NCI-H1105 (cell line): ENCODE data around the gene YBEY.
"Not testable (repeated sequence)": the region's sequence is repeated elsewhere in the genome, so short reads cannot be mapped to it uniquely, and the experiment has no call there.

Experiments
- DNase-seq: peaks from one replicate; lab custom pipeline; 2025; lab: John Stamatoyannopoulos, UW

The YBEY gene

DNA sequence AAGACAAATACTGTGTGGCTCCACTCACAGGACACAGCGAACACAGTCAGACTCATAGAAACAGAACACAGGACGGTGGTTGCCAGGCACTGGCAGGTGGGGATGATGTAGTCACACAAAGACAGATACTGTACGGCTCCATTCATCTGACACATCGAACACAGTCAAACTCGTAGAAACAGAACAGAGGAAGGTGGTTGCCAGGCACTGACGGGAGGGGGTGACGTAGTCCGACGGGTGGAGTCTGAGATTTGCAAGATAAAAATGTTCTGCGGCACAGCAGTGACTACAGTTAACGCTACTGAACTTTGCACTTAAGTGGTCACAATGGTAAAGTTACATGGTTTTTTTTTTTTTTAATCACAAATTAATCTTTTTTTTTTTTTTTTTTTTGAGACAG is 18.8 kb downstream of the YBEY start:
- DNase-seq = no peak

DNA sequence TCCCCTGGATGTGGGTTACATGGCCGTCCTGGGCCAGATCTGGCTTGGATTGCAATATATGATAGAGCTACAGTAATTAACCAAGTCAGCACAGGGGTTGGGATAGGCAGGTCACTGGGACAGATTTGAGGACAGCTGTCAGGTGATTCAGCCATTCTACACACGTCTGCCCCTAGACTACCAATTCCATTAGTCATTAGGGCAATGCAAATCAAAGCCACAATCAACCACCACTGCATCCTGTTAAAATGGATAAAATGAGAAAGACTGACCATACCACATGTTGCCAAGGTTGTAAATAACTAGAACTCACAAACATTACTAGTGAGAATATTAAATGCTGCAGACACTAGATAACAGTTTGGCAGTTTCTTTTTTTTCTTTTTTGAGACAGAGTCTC is 21.5 kb downstream of the YBEY start:
- no peak for DNase-seq

DNA sequence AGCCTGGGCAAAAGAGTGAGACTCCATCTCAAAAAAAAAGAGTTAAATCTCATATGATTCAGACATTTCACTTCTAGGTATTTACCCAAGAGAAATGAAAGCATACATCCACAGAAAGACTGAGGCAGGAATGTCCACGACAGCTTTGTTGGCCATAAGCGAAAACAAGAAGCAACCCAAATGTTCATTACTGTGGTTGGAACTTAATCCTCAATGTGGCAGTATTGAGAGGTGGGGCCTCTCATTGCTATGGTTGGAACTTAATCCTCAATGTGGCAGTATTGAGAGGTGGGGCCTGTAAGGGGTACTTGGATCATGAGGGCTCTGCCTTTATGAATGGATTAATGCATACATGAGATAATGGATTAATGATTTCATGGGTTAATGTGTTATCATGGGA is 22.3 kb downstream of the YBEY start:
- DNase-seq = no peak

DNA sequence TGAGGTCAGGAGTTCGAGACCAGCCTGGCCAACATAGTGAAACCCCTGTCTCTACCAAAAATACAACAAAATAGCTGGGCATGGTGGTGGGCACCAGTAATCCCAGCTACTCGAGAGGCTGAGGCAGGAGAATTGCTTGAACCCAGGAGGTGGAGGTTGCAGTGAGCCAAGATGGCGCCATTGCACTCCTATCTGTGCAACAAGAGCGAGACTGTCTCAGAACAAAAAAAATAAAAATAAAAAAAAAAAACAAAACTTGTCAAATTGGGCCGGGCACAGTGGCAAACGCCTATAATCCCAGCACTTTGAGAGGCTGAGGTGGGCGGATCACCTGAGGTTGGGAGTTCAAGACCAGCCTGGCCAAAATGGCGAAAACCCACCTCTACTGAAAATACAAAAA is 24.1 kb downstream of the YBEY start:
- DNase-seq = not testable (repeated sequence)

DNA sequence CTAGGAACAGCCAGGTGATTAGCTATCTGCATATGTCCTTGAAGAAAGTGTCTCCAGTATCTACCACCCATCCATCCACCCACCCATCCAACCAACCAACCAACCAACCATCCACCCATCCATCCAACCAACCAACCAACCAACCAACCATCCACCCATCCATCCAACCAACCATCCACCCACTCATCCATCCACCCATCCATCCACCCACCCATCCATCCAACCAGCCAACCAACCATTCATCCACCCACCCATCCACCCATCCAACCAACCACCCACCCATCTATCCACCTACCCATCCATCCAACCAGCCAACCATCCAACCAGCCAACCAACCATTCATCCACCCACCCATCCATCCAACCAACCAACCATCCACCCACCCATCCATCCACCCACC is 25.4 kb downstream of the YBEY start:
- DNase-seq = no peak

DNA sequence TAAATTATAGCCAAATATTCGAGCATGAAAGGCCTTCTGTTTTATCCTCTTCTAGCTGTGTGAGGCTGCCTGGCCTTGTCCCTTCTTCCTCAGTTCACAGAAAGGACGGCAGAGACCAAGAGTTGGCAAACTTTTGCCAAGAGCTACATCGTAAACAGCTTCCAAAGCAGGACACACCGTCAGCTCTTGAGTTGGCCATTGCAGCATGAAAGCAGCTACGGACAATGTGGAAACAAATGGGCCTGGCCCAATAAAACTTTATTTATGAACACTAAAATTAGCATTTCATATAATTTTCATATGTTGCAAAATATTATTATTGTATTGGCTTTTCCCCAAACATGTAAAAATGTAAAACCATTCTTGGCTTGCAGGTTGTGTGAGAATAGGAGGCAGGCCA is 26.8 kb downstream of the YBEY start:
- DNase-seq = no peak

DNA sequence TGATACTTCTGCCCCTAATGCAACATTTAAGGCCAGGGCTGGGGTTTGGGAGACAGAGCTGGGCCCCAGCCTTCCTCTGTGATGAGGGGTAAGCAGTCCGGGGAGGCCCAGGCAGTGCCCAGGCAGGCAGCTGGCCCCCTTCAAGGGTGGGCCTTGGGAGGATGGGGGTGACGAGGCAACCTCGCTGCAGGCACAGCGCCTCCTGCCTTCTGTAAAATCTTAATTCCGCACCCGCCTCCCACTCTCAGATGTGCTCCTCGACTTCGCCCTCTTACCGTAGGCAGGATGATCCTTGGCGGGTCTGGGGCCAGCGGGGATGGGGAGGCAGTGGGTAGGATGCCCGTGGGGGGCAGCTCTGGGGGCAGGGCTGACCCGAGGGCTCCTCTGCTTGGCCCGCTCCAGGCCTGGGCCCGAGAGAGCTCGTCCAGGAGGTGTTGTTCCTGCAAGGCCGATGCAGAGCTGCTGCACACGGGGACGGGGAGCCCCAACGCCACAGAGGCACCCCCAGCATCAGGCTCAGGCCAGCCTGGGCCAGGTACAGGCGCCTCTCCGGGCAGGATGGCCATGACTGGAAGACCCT is 28.4 kb downstream of the YBEY start:
- DNase-seq = no peak

DNA sequence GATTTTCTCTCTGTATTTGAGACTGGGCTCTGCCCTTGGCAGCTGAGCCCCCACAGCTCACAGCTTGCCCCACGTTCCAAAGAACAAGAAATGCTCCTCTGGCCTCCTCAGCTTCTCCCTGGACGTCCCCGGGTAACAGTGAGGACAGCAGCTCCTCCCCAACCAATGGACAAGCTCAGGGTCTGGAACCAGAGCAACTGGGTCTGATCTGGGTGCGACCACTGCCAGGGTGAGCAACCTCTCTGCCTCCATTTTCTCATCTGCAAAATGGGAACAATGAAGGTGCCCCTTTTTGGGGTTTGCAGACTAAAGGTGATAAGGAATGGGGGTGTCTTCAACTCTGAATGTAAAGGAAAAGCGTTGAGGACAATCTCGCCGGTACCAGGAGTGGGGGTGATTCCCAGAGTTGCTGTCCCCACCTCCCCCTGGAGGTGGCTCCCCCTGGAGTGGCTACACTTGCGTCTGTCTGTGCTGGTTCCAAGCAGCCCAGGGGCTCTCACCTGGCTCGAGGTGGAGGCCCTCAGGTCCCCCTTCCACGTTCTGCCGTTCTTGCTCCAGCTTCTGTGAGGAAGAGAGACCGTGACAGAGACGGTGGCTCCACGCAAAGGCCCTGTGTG is 30.7 kb downstream of the YBEY start:
- DNase-seq = no peak

DNA sequence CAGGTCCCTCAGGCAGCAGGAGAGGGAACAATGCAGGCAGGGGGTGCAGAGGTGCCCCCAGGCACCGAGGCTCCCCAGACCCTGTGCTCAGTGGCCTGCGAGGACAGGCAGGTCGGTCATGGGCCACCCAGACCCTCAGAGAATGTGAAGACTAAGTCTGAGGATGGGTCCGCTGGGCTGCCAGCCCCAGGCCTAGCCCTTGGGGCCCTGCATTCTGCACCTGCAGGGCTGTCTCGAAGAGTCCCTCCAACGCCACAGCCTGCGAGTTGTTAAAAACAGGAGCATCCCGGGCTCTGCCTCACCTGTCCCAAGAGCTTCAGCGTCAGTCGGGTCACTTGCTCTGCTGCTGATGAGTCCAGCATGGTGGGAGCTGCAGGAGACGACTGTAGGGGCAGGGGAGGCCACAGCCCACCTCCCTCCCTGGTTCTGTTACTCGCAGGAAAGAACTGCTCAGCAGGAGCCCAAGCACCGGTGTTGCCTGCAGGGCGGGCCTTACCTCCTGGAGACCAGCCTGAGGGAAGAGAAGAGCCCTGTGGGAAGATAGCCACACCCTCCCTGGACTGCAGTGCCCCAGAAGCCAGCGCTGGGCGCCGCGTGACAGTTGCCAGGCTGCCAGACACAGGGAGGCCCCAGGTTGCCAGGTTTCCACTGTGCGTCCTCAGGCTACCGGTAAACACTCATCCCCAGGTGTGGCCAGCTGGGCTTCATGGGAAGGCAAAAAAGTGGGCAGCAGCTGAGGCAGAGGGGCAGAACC is 31.7 kb downstream of the YBEY start:
- no peak for DNase-seq

DNA sequence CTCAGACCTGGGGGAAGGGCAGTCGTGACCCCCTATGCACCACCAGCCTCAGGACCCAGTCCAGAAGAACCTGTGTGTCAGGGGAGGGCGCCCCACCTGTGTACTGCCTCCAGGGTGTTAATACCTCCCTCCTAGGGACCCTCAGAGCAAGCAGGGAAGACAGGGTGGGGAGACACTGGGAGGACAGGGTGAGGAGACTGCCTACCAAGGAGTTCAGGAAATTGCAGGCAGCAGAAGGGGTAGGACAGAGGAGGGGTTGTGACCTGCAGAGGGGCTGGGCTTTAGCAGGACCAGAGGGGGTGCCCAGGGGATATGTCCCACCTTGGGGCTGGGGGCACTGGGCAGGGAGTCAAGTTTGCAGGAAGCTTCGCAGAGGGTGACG is 32.3 kb downstream of the YBEY start:
- no peak for DNase-seq

DNA sequence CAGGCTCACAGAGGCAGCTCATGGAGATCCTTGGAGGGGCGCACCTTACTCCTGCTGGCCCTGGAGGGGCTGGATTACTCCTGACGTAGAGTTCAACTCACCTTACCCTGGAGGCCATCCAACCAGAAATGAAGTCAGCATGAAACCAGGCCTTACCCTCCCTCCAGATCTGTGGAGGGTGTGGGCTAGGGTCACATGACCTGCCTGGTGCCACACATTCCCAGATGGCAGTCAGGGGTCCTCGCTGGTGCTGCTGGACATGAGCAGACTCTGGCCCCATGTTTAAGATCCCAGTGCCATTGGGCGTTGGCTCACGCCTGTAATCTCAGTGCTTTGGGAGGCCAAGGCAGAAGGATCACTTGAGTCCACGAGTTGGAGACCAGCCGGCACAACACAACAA is 33.0 kb downstream of the YBEY start:
- no peak for DNase-seq

DNA sequence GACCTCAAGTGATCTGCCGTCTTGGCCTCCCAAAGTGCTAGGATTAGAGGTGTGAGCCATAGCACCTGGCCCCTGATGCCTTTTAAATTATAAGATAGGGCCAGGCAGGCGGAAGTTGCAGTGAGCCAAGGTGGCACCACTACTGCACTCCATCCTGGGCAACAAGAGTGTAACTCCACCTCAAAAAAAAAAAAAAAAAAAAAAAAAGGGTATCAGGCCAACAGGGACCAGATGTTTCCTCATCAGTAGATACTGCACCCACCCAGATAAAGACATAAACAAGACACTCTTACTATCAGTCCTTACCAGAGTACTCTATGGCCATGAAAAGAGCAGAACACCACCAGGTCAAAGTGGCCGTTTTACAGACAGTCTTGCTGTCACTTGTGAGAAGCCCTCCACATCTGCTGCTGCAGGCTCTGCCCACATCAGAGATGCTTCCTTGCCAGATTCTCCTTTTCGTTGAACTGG is 34.2 kb downstream of the YBEY start:
- DNase-seq = no peak

DNA sequence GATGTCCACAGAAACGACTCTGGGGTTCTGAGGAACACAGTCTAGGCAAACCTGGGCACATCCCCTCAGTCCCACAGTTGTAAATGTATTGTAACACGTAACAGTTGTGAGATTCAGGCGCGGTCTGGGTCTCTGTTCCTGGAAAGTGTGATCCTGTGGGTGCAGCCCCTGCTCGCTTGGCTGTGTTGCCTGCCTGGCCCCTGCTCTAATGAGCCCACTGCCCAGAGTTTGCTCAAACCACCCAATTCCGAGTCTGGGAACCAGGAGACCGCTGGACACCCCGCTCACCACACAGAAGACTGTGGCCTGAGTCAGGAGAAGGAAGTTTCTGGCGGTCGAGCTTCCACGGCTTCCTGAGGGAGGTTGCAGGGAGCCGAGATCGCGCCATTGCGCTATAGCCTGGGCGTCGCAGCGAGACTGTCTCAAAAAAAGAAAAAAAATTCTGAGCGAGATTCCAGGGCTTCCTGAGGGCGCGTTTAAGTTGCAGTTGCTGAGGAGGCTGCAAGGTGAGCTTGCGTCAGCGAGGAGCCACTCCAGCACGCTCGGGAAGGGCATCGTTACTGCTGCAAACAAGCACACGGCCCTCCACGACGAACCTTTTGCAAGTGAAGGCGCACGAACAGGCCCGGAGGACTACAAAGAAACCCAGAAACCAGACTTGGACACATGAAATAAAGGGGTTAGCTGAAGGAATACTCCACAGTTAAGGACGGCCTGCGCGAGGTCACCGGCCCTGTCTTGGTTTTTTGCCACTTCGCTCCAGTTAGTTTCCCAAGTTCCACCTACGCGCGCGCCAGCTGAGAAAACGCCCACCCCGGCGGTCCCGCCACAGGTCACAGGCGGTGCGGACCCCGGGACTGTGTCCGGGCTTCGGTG is 36.4 kb downstream of the YBEY start:
- DNase-seq = no peak

DNA sequence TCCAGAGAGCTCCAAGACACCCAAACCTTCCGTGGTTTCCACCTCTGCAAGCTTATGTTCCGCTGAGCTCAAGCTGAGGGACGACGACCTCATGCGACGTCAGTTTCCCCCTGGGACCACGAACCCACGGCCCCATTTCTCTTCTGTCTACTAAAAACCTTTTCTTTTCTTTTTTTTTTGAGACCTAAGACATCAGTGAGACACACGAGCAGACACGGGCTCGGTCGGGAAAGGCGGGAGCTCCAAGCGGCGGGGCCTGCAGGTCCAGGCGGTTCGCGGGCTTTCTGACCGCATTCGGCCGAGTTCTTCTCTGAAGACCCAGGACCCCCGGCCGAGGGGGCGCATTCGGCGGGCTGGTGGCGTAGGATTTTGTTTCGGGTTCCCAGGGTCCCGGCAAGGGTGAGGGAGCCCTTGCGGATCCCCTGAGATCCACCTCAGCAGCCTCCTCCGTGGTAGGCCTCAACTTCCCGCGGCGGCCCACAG is 37.1 kb downstream of the YBEY start:
- no peak for DNase-seq

DNA sequence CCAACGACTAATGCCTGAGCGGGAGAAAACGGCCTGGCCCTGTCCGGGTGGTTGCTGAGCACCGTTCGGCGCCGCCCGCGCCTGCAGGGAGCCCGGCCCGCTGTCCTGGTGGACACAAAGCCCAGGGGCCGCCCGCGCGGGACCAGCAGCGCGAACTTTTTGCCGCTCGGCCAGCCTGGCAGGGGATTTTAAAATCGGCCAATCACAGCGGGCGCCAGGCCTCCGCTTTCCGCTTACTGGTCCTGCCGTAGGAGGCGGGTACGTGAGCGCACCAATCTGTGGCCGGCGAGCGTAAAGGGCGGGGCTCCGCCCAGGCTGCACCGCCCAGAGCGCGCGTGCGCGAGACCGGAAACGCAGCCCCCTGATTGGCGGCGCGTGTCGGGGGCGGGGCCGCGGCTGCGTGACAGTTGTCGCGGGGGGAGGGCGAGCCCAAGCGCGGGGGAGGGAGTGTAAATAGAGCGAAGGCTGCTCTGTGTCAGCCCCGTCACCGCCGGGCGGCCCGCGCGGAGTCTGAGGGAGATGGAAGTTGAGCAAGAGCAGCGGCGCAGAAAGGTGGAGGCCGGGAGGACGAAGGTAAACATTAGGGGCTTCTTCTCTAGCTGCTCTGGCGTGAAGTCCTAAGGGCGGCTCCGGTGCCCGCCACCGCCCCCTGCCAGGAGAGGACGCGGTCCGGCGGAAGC is 37.7 kb downstream of the YBEY start, which contains the start of the genes C21orf58 and PCNT:
Gene C21orf58, minus strand, starts transcription at position 161 of the 680 bp plus-strand sequence. CDS start 1,132 bp downstream, outside the sequence.
Gene PCNT, plus strand, starts transcription at position 447 of the 680 bp plus-strand sequence. Its CDS starts 73 bp downstream, at position 520.
- DNase-seq = peak; percentile 97

DNA sequence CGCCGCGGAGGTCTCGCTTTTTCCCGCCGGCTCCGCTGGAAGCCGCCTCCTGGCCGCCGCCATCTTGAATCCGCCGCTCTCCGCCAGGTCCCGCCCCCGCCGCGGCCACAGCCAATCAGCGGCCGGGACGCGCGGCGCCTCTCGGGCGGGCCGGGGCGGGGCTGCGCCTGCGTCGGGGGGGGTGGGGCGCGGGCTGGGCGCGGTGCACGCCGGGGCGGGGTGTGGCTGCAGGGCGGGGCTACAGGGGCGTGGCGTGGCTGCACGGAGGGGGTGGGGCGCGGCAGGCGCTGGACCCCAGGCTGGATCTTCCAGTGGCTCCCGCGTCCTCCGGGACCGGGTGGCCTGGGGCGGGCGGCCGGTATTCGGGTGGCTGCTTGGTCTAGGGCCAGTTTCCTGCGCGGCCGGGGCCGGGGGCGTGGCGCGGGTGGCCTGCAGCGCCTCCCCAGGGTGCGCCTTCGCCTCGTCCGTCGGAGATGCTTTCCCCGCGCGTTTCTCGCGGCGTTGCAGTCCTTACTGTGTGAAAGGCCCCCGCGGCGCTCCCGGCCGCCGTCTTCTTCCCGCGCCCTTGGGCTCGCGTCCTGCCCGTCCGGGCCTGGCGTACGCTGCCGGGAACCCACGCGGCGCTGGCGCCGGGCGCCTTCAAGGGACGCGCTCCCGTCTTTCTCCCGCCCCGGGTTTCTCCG is 38.4 kb downstream of the YBEY start:
- DNase-seq = peak; percentile 81

DNA sequence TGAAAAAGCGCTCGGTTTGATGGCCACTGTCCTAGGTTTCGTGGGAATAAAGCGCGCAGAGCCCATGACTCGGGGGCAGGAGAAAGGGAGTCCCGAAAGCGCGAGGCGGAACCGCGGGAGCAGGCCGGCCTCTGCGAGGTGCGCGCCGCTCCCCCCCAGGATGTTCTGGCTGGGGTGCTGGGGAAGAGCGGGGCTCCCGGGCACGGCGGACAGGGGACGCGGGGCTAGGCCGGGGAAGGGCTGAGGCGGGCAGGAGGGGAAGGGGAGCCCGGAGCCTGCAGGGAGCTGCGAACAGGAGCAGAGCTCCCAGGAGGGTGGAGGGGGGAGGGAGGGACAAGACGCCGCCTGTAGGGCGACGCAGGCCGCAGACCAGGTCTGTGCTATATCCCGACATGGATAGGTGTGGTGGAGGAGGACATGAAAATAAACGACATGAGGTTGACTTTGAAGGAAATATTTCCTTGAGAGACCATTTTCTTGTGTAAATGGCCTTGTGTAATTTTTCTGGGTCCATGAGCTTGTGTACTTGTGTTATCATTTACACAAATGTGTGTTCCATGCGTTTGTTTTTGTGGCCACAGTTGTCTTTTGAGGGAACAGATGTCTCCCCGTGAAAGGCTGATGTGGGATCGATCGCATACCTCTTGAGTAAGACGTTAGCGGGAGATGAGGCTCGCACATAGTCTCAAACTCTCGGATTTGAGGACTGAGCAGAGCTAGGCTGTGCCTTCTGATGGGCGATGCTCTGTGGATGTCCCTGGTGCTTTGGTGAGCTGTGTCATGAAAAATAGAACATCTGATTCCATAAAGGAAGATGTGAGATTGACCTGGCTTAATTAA is 39.2 kb downstream of the YBEY start:
- DNase-seq = peak; percentile 23

DNA sequence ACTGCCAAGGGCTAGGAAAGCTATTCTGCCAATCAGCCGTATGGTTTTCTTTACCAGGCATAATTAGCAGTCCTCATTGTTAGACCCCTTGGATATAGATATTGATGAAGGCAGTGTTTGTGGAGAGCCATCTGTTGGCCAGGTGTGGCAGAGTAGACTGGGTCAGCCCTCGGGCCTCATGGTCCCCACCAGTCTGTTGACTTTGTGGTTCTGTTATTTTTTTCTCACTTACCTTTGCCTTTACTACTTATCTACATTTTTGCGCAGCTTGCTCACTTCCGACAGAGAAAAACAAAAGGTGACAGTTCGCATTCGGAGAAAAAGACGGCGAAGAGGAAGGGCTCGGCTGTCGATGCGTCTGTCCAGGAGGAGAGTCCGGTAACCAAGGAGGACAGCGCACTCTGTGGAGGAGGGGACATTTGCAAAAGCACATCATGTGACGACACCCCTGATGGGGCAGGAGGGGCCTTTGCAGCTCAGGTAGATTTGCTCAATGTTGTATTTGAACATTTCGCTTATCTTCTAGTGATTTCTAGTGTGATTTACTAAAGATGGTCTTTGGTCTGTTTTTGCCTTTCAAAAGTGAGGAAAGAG is 40.1 kb downstream of the YBEY start:
- no peak for DNase-seq

DNA sequence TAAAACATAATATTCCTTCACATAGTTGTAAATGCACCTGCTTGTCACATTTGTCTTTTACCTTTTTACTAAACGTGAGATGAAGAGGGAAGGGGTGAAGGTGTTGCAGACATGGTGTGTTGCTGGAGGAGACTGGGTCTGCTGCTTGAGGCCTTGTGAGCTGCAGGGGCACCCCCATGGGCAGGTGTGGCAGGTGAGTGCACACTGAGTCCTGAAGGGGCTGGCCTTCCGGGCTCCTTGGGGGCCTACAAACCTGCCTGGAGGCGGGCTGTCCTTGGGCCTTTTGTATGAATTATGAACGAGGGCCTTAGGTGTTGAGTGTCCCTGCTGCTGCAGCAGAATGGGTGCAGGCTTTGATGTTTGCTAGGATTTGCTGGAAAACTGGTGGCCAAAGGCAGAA is 41.6 kb downstream of the YBEY start:
- no peak for DNase-seq

DNA sequence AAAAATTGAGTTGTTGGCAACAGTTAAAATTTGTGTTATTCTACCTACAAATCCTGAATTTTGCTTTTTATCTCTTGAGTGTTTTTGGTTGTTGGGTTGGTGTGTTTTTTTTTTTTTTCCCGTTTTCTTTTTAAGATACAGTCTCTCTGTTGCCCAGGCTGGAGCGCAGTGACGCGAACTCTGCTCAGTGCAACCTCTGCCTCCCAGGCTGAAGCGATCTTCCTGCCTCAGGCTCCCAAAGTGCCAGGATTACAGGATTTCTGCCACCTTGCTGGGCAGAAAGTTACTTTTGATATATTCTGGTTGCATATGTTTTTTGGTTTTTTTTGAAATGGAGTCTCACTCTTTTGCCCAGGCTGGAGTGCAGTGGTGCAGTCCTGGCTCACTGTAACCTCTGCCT is 42.0 kb downstream of the YBEY start:
- no peak for DNase-seq
